ENCODE results near the gene HSPB8.

Gene HSPB8

DNA sequence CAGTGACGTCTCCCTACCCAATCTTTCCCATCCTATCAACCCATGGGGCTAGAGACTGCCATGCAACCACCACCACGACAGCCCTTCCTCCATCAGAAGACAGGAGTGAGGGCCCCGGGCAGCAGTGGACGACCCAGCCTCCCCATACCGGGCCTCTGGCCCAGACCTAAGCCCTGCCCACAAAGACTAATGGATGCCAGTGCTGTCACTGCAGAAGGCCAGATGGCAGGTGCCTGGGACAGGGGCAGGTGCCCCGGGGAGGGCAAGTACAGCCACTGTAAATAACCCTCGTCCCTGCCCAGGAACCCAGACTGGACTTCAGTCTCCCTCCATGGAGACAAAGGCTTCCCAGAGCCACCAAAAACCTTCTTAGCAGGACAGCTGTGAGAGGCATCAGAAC lies 20.3 kb upstream of the HSPB8 start:
- peaks cover under 1% of the 10 kb centered on the region for H3K4me1 ChIP-seq (ENCODE audit: control insufficient read depth, insufficient read depth, low read depth, low read length)
- no peak overlapping the region for H3K4me2 ChIP-seq (ENCODE audit: low read length, poor library complexity, severe bottlenecking)
- H3K36me3 ChIP-seq (ENCODE audit: control insufficient read depth in 1 of 2, insufficient read depth in 2 of 2, low read depth in 1 of 2, low read length in 2 of 2): no peaks in the 10 kb centered on the region
- H3K4ac ChIP-seq (ENCODE audit: low read depth in 1 of 2, low read length in 2 of 2): no peak overlapping the region
- no peak overlapping the region for H3K18ac ChIP-seq (ENCODE audit: low read depth in 1 of 2, low read length in 2 of 2)
- no peak overlapping the region for H3K9ac ChIP-seq (ENCODE audit: low read length)
- no peak overlapping the region for H2AFZ ChIP-seq (ENCODE audit: low read depth, low read length)
- no peak overlapping the region for H2BK120ac ChIP-seq (ENCODE audit: low read depth, low read length)
- H4K8ac ChIP-seq (ENCODE audit: low read length): no peak overlapping the region
- no peak for DNase-seq
- 78% methylated on average over 7 of the region's 7 CpGs for WGBS
- no peak overlapping the region for H2BK12ac ChIP-seq (ENCODE audit: low read length in 2 of 2)
- H2BK15ac ChIP-seq (ENCODE audit: low read depth, poor library complexity, severe bottlenecking): no peak overlapping the region
- H2AK5ac ChIP-seq (ENCODE audit: low read length, severe bottlenecking): no peak overlapping the region
- H3K9me3 ChIP-seq (ENCODE audit: control insufficient read depth, low read length): no peaks in the 10 kb centered on the region
- H3K14ac ChIP-seq (ENCODE audit: low read length in 2 of 2): no peak overlapping the region
- no peak overlapping the region for H2BK5ac ChIP-seq (ENCODE audit: low read depth, low read length, poor library complexity, severe bottlenecking)
- H3K27me3 ChIP-seq (ENCODE audit: control insufficient read depth in 1 of 2, insufficient read depth in 1 of 2, low read length in 2 of 2): peaks cover 0 to 17% of the 10 kb centered on the region in 2 experiments
- H4K91ac ChIP-seq (ENCODE audit: low read length): no peak overlapping the region
- no peak overlapping the region for H3K27ac ChIP-seq (ENCODE audit: low read length, poor library complexity, severe bottlenecking)
- no peaks in the 10 kb centered on the region for H3K79me1 ChIP-seq (replicated peaks; ENCODE audit: low read length, poor library complexity, severe bottlenecking)
- no peak overlapping the region for H3K4me3 ChIP-seq (ENCODE audit: insufficient read depth in 1 of 2, low read depth in 1 of 2, low read length in 2 of 2)
- H3K23ac ChIP-seq (ENCODE audit: low read length in 2 of 2): no peak overlapping the region

GRCh38 chr12:119159844-119160243 lies 18.9 kb upstream of the HSPB8 start:
- no peak overlapping the region for H4K91ac ChIP-seq (ENCODE audit: low read length)
- no peaks in the 10 kb centered on the region for H3K79me1 ChIP-seq (replicated peaks; ENCODE audit: low read length, poor library complexity, severe bottlenecking)
- no peak overlapping the region for H2BK120ac ChIP-seq (ENCODE audit: low read depth, low read length)
- H2AK5ac ChIP-seq (ENCODE audit: low read length, severe bottlenecking): no peak overlapping the region
- H3K23ac ChIP-seq (ENCODE audit: low read length in 2 of 2): no peak overlapping the region
- H3K9me3 ChIP-seq (ENCODE audit: control insufficient read depth, low read length): no peaks in the 10 kb centered on the region
- no peak overlapping the region for H3K27ac ChIP-seq (ENCODE audit: low read length, poor library complexity, severe bottlenecking)
- no peak overlapping the region for H3K4me2 ChIP-seq (ENCODE audit: low read length, poor library complexity, severe bottlenecking)
- H3K9ac ChIP-seq (ENCODE audit: low read length): no peak overlapping the region
- H3K36me3 ChIP-seq (ENCODE audit: control insufficient read depth in 1 of 2, insufficient read depth in 2 of 2, low read depth in 1 of 2, low read length in 2 of 2): no peaks in the 10 kb centered on the region
- no peak overlapping the region for H2BK15ac ChIP-seq (ENCODE audit: low read depth, poor library complexity, severe bottlenecking)
- DNase-seq: no peak
- H3K18ac ChIP-seq (ENCODE audit: low read depth in 1 of 2, low read length in 2 of 2): no peak overlapping the region
- H4K8ac ChIP-seq (ENCODE audit: low read length): no peak overlapping the region
- H3K4me1 ChIP-seq (ENCODE audit: control insufficient read depth, insufficient read depth, low read depth, low read length): no peaks in the 10 kb centered on the region
- no peak overlapping the region for H3K4me3 ChIP-seq (ENCODE audit: insufficient read depth in 1 of 2, low read depth in 1 of 2, low read length in 2 of 2)
- no peak overlapping the region for H3K4ac ChIP-seq (ENCODE audit: low read depth in 1 of 2, low read length in 2 of 2)
- peaks cover 9 to 24% of the 10 kb centered on the region in 2 experiments for H3K27me3 ChIP-seq (ENCODE audit: control insufficient read depth in 1 of 2, insufficient read depth in 1 of 2, low read length in 2 of 2)
- no peak overlapping the region for H3K14ac ChIP-seq (ENCODE audit: low read length in 2 of 2)
- H2BK5ac ChIP-seq (ENCODE audit: low read depth, low read length, poor library complexity, severe bottlenecking): no peak overlapping the region
- no peak overlapping the region for H2BK12ac ChIP-seq (ENCODE audit: low read length in 2 of 2)
- WGBS: 89% methylated on average over 2 of the region's 2 CpGs
- no peak overlapping the region for H2AFZ ChIP-seq (ENCODE audit: low read depth, low read length)

DNA sequence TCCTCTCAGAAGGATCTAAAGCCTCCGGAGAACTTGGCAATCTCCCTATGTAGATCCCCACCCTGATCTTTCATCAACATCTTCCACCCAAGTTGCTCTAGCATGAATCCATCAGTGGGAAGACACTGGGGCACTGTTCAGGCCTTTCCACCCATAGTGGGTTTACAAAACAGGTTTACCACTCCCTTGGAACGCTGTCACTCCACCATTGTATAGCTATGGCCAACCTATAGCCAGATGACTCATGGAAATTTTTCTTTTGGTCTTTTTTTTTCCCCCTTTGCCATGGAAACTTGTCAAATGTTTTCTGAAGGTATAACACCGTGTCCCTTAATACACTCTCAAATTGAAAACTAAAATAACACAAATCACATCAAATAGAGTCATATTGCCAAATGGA lies 10.8 kb upstream of the HSPB8 start:
- Histone ChIP-seq H3K23ac (ENCODE audit: low read length in 2 of 2) (no peak overlapping the region), H3K9ac (ENCODE audit: low read length) (no peak overlapping the region), H3K18ac (ENCODE audit: low read depth in 1 of 2, low read length in 2 of 2) (no peak overlapping the region), H3K14ac (ENCODE audit: low read length in 2 of 2) (no peak overlapping the region), H3K4me3 (ENCODE audit: insufficient read depth in 1 of 2, low read depth in 1 of 2, low read length in 2 of 2) (no peak overlapping the region), H2BK12ac (ENCODE audit: low read length in 2 of 2) (no peak overlapping the region), H3K4ac (ENCODE audit: low read depth in 1 of 2, low read length in 2 of 2) (no peak overlapping the region), H3K4me1 (ENCODE audit: control insufficient read depth, insufficient read depth, low read depth, low read length) (no peaks in the 10 kb centered on the region), H2AK5ac (ENCODE audit: low read length, severe bottlenecking) (no peak overlapping the region), H2BK120ac (ENCODE audit: low read depth, low read length) (no peak overlapping the region), H3K36me3 (ENCODE audit: control insufficient read depth in 1 of 2, insufficient read depth in 2 of 2, low read depth in 1 of 2, low read length in 2 of 2) (no peaks in the 10 kb centered on the region), H3K79me1 (replicated peaks; ENCODE audit: low read length, poor library complexity, severe bottlenecking) (no peaks in the 10 kb centered on the region), H4K91ac (ENCODE audit: low read length) (no peak overlapping the region), H3K9me3 (ENCODE audit: control insufficient read depth, low read length) (no peaks in the 10 kb centered on the region), H4K8ac (ENCODE audit: low read length) (no peak overlapping the region), H3K27me3 (ENCODE audit: control insufficient read depth in 1 of 2, insufficient read depth in 1 of 2, low read length in 2 of 2) (peaks cover 24 to 46% of the 10 kb centered on the region in 2 experiments), H2BK15ac (ENCODE audit: low read depth, poor library complexity, severe bottlenecking) (no peak overlapping the region), H3K27ac (ENCODE audit: low read length, poor library complexity, severe bottlenecking) (no peak overlapping the region), H3K4me2 (ENCODE audit: low read length, poor library complexity, severe bottlenecking) (no peak overlapping the region), H2BK5ac (ENCODE audit: low read depth, low read length, poor library complexity, severe bottlenecking) (no peak overlapping the region), H2AFZ (ENCODE audit: low read depth, low read length) (no peak overlapping the region)
- WGBS: 81% methylated on average over 2 of the region's 3 CpGs
- DNase-seq: no peak

- Histone ChIP-seq H3K14ac (ENCODE audit: low read length in 2 of 2) (no peak overlapping the region), H2BK15ac (ENCODE audit: low read depth, poor library complexity, severe bottlenecking) (no peak overlapping the region), H2AK5ac (ENCODE audit: low read length, severe bottlenecking) (no peak overlapping the region), H3K4me3 (ENCODE audit: insufficient read depth in 1 of 2, low read depth in 1 of 2, low read length in 2 of 2) (no peak overlapping the region), H3K9ac (ENCODE audit: low read length) (no peak overlapping the region), H2BK12ac (ENCODE audit: low read length in 2 of 2) (no peak overlapping the region), H2BK120ac (ENCODE audit: low read depth, low read length) (no peak overlapping the region), H3K23ac (ENCODE audit: low read length in 2 of 2) (no peak overlapping the region), H2BK5ac (ENCODE audit: low read depth, low read length, poor library complexity, severe bottlenecking) (no peak overlapping the region), H3K36me3 (ENCODE audit: control insufficient read depth in 1 of 2, insufficient read depth in 2 of 2, low read depth in 1 of 2, low read length in 2 of 2) (no peaks in the 10 kb centered on the region), H3K27ac (ENCODE audit: low read length, poor library complexity, severe bottlenecking) (no peak overlapping the region), H3K4ac (ENCODE audit: low read depth in 1 of 2, low read length in 2 of 2) (no peak overlapping the region), H3K27me3 (ENCODE audit: control insufficient read depth in 1 of 2, insufficient read depth in 1 of 2, low read length in 2 of 2) (peaks cover 21 to 50% of the 10 kb centered on the region in 2 experiments), H3K9me3 (ENCODE audit: control insufficient read depth, low read length) (no peaks in the 10 kb centered on the region), H3K79me1 (replicated peaks; ENCODE audit: low read length, poor library complexity, severe bottlenecking) (no peaks in the 10 kb centered on the region), H2AFZ (ENCODE audit: low read depth, low read length) (no peak overlapping the region), H3K4me2 (ENCODE audit: low read length, poor library complexity, severe bottlenecking) (no peak overlapping the region), H3K4me1 (ENCODE audit: control insufficient read depth, insufficient read depth, low read depth, low read length) (peaks cover 2% of the 10 kb centered on the region), H4K91ac (ENCODE audit: low read length) (no peak overlapping the region), H3K18ac (ENCODE audit: low read depth in 1 of 2, low read length in 2 of 2) (no peak overlapping the region), H4K8ac (ENCODE audit: low read length) (no peak overlapping the region)
- no peak for DNase-seq
- 75% methylated on average over 3 of the region's 3 CpGs for WGBS
Observed at GRCh38 chr12:119168721-119169120, 10.0 kb upstream of the HSPB8 start.

Data from mesenchymal stem cell (in vitro differentiated cells and primary cell).